Central memory CD8-positive, alpha-beta T cell (primary cell): ENCODE data around the gene CRISPLD2.

Experiments
- ATAC-seq: fragments of 150-1000 bp; cut with Tn5 transposase; replicated peaks from 2 replicates; pipeline ENCODE4 v1.10.0; 2022; ENCODE audit warnings: mild to moderate bottlenecking, moderate FRiP score, moderate number of reproducible peaks; ENCODE audit not compliant: poor library complexity, severe bottlenecking; ENCODE audit errors: extremely low read depth
- DNase-seq, 2 donors: peaks; one replicate each; pipeline ENCODE4 v3.0.0; 2021; ENCODE audit warnings: low spot score in 2 of 2
- H3K27ac Mint-ChIP-seq: one replicate; pipeline ENCODE4 v1.8.0; 2022; ENCODE audit warnings: low read depth, mild to moderate bottlenecking, moderate library complexity, mixed read lengths
- H3K27me3 Mint-ChIP-seq: one replicate; pipeline ENCODE4 v1.8.0; 2022; ENCODE audit warnings: mixed read lengths
- H3K36me3 Mint-ChIP-seq: one replicate; pipeline ENCODE4 v1.8.0; 2022; ENCODE audit warnings: mild to moderate bottlenecking, moderate library complexity, mixed read lengths; ENCODE audit not compliant: insufficient read depth
- H3K4me1 Mint-ChIP-seq: one replicate; pipeline ENCODE4 v1.8.0; 2022; ENCODE audit warnings: mixed read lengths
- H3K4me3 Mint-ChIP-seq: one replicate; pipeline ENCODE4 v1.8.0; 2022; ENCODE audit warnings: mild to moderate bottlenecking, moderate library complexity, mixed read lengths
- H3K9me3 Mint-ChIP-seq: one replicate; pipeline ENCODE4 v1.8.0; 2022; ENCODE audit warnings: mixed read lengths

CRISPLD2 gene

DNA sequence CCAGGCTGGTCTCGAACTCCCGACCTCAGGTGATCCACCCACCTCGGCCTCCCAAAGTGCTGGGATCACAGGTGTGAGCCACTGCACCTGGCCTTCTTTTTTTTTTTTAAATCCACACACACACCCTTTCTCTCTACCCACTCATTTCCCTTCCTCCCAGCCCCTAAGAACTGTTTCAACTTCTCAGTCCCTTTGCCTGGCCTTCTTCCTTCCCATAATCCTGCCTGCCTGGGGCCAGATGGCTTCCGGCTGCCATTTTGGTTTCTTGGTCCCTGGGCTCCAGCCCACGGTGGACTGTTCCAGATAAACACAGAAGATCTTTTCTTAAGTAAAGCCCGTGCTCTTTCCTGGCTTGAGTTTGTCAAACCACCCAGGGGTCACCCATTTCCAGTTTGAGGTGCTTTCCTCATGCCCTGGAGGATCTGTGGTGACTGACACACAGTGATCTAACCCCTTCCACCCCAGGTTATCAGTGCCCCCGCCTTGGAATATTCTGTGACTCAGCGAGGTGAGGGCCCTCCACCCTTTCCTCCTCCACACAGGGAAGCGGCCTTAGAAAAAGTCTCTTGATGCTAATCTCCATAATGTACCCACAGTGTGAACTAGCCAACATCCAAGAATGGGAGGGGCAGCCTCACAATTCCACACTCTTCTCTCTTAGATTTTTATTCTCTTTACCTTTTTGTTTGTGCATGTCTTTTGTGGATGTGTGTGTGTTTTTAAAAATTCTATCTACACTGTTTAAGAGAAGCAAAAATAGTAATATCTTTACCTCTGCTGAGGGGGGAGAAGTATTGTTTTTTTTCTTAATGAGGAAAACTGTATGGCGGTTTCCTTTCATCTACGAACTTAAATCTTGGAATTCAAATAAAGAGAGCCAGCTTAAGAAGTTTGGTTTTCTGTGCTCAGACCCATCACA is 60.0 kb downstream of the CRISPLD2 start:
- Mint-ChIP-seq H3K27me3 (peaks cover 57% of the 10 kb centered on the region), H3K36me3 (no peaks in the 10 kb centered on the region), H3K9me3 (no peaks in the 10 kb centered on the region), H3K4me3 (no peak overlapping the region), H3K27ac (no peak overlapping the region), H3K4me1 (no peaks in the 10 kb centered on the region)
- DNase-seq = no peak
- no peak for ATAC-seq

DNA sequence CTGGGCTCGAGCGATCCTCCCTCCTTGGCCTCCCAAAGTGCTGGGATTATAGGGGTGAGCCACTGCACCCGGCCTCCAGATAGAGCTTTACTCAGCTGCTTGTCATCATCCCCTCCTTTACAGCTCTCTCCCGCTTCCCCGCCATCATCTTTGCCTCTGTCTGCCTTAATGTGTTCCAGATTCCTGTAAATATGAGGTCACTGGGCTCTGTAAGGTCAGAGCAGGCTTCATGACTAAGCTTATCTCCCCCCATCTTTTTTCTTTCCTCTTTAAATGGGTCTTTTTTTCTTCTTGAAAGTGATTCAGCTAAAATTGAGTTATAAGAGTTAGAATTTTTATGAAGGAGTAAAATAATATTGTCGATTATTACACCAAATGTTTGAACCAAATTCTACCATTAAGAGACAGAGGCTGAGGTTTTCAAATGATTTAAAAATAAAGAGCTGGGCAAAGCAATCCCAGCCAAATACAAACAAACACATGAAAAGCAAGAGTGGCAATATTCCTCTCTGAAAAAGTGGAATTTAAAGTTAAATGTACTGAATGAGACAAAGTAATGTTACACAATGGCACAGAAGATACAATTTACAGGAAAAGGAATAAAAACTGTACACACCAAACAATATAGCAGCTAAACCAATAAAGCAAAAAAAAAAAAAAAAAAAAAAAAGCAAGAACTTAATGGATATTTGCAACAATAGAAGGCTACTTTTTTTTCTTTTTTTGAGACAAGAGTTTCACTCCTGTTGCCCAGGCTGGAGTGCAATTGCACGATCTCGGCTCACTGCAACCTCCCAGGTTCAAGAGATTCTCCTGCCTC is 62.1 kb downstream of the CRISPLD2 start:
- no peaks in the 10 kb centered on the region for H3K9me3 Mint-ChIP-seq
- H3K27ac Mint-ChIP-seq = no peak overlapping the region
- ATAC-seq (no peak), DNase-seq (no peak)
- no peaks in the 10 kb centered on the region for H3K36me3 Mint-ChIP-seq
- no peaks in the 10 kb centered on the region for H3K4me1 Mint-ChIP-seq
- no peak overlapping the region for H3K4me3 Mint-ChIP-seq
- H3K27me3 Mint-ChIP-seq = peaks cover 74% of the 10 kb centered on the region

DNA sequence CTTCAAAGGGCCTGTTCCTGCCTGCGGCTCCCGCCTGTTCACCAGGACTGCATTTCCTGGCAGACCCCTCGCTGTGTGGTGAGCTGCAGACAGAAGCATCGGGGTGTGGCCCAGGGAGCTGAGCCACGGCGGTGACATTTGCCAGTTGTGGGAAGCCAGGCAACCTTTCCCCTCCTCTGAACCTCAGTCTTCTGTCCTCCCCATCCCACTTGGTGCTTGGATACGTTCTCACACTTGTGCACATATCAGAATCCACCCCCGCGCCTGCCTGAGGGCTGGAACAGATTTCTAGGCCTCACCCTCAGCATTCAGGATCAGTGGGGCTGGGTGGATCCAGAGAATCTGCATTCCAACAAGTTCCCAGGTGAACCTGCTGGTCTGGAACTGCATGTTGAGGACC is 63.5 kb downstream of the CRISPLD2 start:
- Mint-ChIP-seq H3K4me1 (no peaks in the 10 kb centered on the region), H3K27me3 (peaks cover 87% of the 10 kb centered on the region), H3K27ac (no peak overlapping the region), H3K4me3 (no peak overlapping the region), H3K36me3 (no peaks in the 10 kb centered on the region), H3K9me3 (no peaks in the 10 kb centered on the region)
- DNase-seq = no peak
- no peak for ATAC-seq

DNA sequence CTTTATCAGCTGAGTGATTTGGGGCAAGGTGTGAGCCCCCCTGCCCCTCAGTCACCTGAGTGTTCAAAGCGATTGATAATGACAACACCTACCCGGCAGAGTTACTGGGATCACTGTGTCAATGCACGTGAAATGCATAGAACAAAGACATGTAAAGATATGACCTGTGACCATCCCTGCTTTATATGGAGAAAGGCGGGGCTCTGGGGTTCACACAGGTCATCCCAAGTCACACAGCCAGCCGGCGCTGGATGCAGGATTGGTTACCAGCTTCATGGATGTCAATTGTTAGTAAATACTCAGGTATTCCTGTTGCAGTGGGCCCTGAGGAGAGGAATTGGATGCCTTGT is 64.4 kb downstream of the CRISPLD2 start:
- peaks cover 88% of the 10 kb centered on the region for H3K27me3 Mint-ChIP-seq
- H3K4me3 Mint-ChIP-seq = no peak overlapping the region
- H3K4me1 Mint-ChIP-seq = no peaks in the 10 kb centered on the region
- DNase-seq (no peak), ATAC-seq (no peak)
- H3K9me3 Mint-ChIP-seq = no peaks in the 10 kb centered on the region
- no peaks in the 10 kb centered on the region for H3K36me3 Mint-ChIP-seq
- no peak overlapping the region for H3K27ac Mint-ChIP-seq

DNA sequence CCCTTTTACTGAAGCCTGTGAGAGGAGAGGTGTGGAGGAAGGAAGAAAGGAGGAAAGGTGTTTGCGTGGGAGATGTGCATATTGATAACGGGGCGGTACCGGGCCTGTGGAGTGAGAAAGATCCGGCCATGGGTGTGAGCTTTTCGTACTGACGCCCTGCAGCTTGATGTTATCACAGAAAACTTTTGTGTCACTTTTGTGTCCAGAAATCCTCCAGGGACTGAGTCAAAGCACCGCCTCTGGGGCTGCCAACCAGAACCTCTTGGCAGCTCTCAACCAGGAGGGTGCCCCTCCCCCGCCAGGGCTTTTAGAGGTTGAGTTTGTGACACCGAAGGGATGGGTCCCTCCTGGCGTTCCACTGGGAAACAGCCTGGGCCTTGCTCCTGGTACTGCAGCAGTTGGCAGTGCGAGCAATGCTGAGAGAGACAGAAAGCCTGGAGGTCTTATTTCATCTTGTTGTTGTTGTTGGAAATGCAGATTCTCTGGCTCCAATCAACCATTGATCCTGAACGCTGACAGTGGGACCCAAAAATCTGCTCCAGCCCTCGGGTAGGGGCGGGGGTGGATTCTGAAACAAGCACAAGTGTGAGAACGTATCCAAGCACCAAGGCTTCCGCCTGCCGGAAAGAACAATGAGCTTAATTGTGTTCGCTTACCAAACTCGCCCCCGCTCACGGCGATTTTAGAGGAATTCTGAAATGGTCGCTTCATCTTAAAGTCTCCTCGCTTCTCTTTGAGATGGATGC is 65.0 kb downstream of the CRISPLD2 start:
- Mint-ChIP-seq H3K9me3 (no peaks in the 10 kb centered on the region), H3K4me1 (no peaks in the 10 kb centered on the region), H3K27ac (no peak overlapping the region), H3K27me3 (peaks cover 91% of the 10 kb centered on the region), H3K4me3 (no peak overlapping the region), H3K36me3 (no peaks in the 10 kb centered on the region)
- no peak for DNase-seq
- ATAC-seq = no peak

DNA sequence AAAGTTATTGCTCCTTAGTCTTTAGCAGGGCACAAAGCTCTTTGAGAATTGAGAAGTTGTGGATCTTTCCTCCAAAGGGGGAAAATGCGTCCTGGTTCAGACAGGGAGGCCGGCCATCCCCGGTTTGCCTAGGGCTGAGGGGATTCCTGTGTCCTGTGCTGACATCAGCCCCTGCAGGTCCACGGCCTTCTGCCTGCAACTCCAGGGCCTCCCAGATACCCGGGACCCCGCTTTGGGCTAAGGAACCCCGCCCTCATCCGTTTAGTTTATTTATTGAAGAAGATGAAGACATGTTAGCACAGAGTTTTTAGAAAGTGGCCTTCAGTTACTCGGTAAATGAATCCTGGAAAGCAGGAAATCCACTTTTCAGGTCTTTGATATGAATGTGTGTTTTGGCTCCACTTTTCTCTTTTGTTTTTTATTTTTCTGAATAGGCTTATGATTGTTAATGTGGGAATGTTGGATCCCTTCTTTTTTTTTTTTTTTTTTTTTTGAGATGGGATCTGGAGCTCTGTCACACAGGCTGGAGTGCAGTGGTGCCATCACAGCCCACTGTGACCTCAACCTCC is 65.6 kb downstream of the CRISPLD2 start:
- H3K27ac Mint-ChIP-seq = no peak overlapping the region
- H3K4me1 Mint-ChIP-seq = no peaks in the 10 kb centered on the region
- no peaks in the 10 kb centered on the region for H3K36me3 Mint-ChIP-seq
- ATAC-seq = no peak
- no peaks in the 10 kb centered on the region for H3K9me3 Mint-ChIP-seq
- DNase-seq = no peak
- peaks cover 86% of the 10 kb centered on the region for H3K27me3 Mint-ChIP-seq
- H3K4me3 Mint-ChIP-seq = no peak overlapping the region

DNA sequence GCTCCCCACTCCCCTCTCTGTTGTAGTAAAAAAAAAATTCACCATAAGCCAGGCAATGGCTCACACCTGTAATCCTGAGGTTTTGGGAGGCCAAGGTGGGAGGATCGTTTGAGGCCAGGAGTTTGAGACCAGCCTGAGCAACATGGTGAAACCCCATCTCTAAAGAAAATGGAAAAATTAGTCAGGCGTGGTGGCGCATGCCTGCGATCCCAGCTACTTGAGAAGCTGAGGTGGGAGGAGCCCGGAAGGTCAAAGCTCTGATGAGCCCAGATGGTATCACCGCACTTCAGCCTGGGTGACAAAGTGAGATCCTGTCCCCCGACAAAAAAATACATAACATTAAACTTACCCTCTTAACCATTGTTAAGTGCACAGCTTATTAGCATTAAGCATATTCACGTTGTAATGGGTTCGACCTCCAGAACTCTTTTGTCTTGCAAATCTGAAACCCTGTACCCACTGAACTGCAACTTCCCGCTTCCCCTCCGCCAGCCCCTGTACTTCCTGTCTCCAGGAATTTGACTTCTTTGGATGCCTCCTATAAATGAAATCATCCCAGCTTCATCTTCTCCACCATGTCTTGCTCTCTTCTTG is 66.8 kb downstream of the CRISPLD2 start:
- no peaks in the 10 kb centered on the region for H3K36me3 Mint-ChIP-seq
- peaks cover 76% of the 10 kb centered on the region for H3K27me3 Mint-ChIP-seq
- no peaks in the 10 kb centered on the region for H3K9me3 Mint-ChIP-seq
- H3K4me1 Mint-ChIP-seq = no peaks in the 10 kb centered on the region
- ATAC-seq (no peak), DNase-seq (no peak)
- H3K27ac Mint-ChIP-seq = no peak overlapping the region
- H3K4me3 Mint-ChIP-seq = no peak overlapping the region

DNA sequence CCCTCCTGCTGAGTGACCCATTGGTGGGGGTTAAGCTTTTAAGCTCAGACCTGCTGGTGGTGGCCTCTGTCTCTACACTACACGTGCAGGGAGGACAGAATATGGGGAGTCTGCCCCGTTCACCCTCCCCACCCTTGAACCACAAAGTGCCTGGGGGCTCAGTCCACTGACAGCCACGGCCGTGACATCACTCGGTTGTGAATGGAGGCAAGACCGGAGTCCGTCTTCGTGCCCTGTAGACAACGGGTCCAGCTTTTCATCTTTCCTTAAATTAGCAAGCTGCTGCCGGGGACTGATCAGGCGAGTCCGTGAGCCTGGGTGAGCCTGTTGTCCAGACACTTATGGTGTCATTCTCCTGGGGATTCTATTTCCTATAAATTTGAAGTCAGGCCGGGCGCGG is 67.4 kb downstream of the CRISPLD2 start:
- Mint-ChIP-seq H3K4me3 (no peak overlapping the region), H3K27ac (no peak overlapping the region), H3K36me3 (no peaks in the 10 kb centered on the region), H3K27me3 (peaks cover 69% of the 10 kb centered on the region), H3K9me3 (no peaks in the 10 kb centered on the region), H3K4me1 (no peaks in the 10 kb centered on the region)
- DNase-seq (no peak), ATAC-seq (no peak)

DNA sequence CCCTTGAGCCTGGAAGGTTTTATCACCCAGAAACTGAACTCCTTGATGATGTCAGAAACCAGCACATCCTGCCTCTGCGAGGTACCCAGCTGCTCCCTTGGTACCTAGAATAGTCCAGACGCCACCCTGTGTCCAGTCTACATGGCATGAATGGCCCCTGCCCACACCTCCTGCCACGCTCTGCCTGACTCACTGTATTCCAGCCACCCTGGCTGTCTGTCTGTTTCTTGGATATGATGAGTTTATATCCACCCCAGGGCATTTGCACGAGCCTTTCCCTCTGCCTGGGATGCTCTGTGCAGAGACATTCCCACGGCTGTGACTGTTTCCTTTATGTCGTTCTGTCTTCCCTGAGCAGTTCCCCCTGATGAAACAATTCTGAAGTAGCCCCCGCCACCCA is 68.7 kb downstream of the CRISPLD2 start:
- H3K4me1 Mint-ChIP-seq = no peaks in the 10 kb centered on the region
- H3K27ac Mint-ChIP-seq = no peak overlapping the region
- DNase-seq = no peak
- no peak overlapping the region for H3K4me3 Mint-ChIP-seq
- ATAC-seq = no peak
- H3K9me3 Mint-ChIP-seq = no peaks in the 10 kb centered on the region
- no peaks in the 10 kb centered on the region for H3K36me3 Mint-ChIP-seq
- peaks cover 67% of the 10 kb centered on the region for H3K27me3 Mint-ChIP-seq

DNA sequence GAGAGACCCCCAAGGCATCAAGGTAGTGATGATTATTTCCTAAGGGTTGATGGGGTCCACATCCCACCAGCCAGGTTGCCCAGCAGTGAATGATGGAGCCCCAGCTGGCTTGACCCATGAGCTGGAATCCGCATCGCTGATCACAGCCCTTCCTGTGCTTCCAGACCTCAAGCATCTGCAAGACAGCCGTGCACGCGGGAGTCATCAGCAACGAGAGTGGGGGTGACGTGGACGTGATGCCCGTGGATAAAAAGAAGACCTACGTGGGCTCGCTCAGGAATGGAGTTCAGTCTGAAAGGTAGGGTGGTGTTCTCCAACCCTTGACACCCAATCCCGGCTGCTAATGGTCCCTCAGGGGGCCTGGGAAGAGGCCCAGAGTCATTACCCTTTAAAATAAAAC is 69.3 kb downstream of the CRISPLD2 start:
- DNase-seq = no peak

DNA sequence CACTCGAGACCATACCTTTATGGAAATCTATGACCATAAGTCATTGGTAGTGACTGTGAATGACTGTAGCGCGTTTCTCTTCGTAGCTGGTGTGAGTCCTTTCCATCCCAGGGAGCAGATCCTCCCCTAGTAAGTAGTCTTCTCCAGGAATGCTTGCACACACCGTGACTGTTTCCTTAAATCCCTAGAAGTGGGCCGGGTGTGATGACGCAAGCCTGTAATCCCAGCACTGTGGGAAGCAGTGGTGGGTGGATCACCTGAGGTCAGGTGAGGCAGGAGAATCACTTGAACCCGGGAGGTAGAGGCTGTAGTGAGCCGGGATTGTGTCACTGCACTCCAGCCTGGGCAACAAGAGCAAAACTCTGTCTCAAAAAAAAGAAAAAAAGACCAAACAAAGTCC is 70.6 kb downstream of the CRISPLD2 start:
- peaks cover 65% of the 10 kb centered on the region for H3K27me3 Mint-ChIP-seq
- no peaks in the 10 kb centered on the region for H3K4me1 Mint-ChIP-seq
- no peaks in the 10 kb centered on the region for H3K36me3 Mint-ChIP-seq
- H3K27ac Mint-ChIP-seq = no peak overlapping the region
- no peaks in the 10 kb centered on the region for H3K9me3 Mint-ChIP-seq
- no peak overlapping the region for H3K4me3 Mint-ChIP-seq
- no peak for DNase-seq
- ATAC-seq = no peak

More for the DNA sequence above, 69.3 kb downstream of the CRISPLD2 start:
- Mint-ChIP-seq H3K4me1 (no peaks in the 10 kb centered on the region), H3K27ac (no peak overlapping the region), H3K36me3 (no peaks in the 10 kb centered on the region), H3K9me3 (no peaks in the 10 kb centered on the region), H3K27me3 (peaks cover 67% of the 10 kb centered on the region), H3K4me3 (no peak overlapping the region)
- ATAC-seq = no peak

DNA sequence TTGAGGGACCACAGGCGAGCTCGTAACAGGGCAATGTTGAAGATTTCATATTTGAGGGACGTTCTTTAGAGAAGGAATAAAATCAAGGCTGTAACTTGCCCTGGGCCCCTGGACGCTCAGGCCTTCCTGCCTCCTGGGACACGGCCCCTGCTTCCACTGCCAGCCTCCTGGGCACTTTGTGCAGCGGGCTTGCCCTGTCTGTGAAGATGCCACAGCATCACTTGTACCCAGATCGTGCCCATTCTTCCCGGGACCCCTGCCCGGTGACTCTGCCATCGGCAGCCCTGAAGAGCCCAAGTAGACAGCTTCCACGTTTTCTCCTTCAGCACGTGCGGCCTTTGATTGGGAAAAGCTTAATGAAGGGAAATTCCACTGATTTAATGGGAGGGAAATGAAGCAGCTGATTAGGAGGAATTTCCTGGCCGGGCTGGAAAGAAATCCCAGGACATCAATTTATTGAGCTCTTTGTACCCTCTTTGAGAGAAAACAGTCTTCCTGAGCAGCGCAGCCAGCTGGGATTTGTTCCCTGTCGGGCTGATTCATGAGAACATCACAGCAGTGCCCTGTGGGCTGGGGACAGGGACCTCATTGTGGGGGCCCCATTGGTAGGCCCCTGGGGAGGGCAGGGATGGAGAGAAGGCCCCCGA is 71.5 kb downstream of the CRISPLD2 start:
- Mint-ChIP-seq H3K27ac (no peak overlapping the region), H3K36me3 (no peaks in the 10 kb centered on the region), H3K27me3 (peaks cover 56% of the 10 kb centered on the region), H3K4me1 (no peaks in the 10 kb centered on the region), H3K9me3 (no peaks in the 10 kb centered on the region), H3K4me3 (no peak overlapping the region)
- no peak for DNase-seq
- ATAC-seq = no peak
